EL (cell line): ENCODE data around the gene KLHL15.
"Not testable (repeated sequence)": the region's sequence is repeated elsewhere in the genome, so short reads cannot be mapped to it uniquely, and the experiment has no call there.

ENCODE experiments used
- DNase-seq: peaks from one replicate; pipeline ENCODE4 v3.0.0-alpha.2; 2016

Gene KLHL15

DNA sequence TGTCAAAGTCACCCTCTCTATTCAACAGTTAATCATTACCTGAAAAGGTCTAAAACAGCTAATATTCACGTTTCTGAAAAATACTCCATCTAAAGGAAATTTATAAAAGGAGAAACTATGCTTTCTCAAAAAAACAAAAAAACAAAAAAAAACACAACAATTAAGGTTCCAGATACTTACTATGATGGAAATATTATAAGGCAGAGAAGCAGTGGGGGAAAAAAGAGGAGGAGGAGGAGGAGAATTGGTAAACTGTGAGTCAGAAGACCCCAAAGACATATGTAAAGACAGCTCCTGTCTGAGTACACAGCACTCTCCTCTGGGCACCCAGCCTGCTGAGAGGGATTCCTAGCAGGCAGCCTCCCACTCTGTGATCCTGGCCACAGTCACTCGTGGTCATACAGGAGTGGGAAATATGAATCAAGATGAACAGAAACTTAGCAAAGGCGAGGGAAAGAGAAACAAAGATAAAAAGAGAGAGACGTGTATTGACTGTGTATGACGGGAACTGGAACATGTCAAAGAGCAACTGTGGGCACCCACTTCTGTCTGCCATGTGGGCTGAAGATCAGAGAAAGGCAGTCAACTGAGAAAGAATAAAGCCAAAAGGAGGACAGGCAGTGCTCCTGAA is 12.5 kb downstream of the KLHL15 start:
- no peak for DNase-seq

GRCh38 chrX:24012266-24012665 is 14.7 kb downstream of the KLHL15 start:
- no peak for DNase-seq

DNA sequence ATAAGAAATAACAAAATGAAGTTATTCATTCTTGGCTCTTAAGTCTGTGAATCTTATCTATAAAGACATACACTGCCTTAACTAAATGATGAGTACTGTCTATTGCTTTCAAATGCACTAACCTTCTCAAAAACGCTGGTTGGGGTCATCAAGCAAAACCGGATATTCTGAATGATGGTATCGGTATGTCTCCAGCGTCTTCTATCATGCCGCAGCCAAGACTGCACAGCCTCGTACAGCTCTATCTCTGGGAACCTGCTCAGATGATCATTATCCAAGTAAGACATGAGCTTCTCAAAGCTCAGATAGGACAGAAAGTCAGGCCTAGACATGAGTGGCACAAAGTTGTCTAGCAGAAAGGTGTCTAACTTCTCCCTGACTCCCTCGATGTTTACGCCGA is 21.1 kb downstream of the KLHL15 start:
- no peak for DNase-seq

DNA sequence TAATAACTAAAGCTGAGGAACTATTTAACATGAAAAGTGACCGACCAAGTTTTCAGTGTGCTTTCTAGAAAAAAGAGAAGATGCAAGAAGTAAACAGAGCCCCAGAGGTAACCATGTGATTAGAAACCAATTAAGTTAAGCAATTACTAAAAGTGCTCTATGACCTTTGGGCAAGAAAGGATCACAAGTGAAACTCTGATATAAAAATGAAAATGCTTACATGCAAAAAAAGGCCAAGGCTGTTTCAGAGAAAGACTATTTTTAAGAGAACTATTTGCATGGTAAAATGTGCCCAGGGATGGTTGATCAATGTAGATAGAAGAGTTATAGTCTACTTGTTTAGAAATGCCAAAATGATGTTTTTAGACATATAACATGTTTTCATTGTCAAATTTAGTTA is 22.0 kb downstream of the KLHL15 start:
- no peak for DNase-seq

- no peak for DNase-seq
These were observed 24.2 kb downstream of the KLHL15 start for GRCh38 chrX:24002792-24003191.

- no peak for DNase-seq
These were observed 24.8 kb downstream of the KLHL15 start for GRCh38 chrX:24002167-24002566.

GRCh38 chrX:23999671-24000070 is 27.3 kb downstream of the KLHL15 start:
- no peak for DNase-seq

GRCh38 chrX:23993012-23993633 is 33.9 kb downstream of the KLHL15 start:
- DNase-seq, result no peak

DNA sequence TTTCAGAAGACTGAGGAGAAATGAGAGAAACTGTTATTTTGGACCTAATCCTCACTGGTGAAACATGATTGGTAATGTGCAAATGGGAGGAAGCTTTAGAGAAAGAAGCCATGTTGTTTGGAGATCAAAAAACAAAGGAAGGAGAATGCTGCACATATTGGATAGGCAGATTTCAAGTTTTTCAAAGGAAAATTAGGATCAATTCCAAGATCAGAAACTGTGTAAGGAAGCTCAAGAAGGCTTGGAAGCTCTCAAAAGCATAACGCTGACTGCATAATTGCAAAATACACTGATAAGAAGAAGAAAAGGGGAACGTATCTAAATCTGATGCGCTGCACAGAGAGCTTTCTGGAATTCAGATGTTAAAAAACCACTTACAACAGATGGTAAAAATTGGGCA is 34.6 kb downstream of the KLHL15 start:
- no peak for DNase-seq

GRCh38 chrX:23990455-23990854 is 36.5 kb downstream of the KLHL15 start:
- no peak for DNase-seq

- DNase-seq, result no peak
These were observed 37.3 kb downstream of the KLHL15 start for GRCh38 chrX:23989689-23990088.

DNA sequence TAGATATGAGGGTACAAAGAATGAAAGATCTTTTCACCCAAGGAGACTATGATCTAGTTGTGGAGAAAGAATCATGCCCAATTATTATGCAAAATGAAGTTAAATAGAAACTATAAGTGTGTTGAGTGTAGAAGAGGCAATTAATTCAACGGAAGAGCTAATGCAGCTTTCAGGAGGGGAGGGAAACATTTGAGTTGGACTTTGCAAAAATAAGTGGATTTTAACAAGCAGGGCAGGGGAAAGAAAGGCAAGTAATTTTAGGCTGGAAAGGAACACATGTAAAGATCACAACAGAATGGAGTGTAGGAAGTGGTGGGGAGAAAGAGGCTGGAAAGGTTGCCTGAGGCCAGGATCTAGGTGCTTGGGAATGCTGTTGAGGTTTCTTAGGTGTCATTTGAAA is 44.1 kb downstream of the KLHL15 start:
- no peak for DNase-seq

- no peak for DNase-seq
These were observed 45.3 kb downstream of the KLHL15 start for GRCh38 chrX:23981711-23982110.

DNA sequence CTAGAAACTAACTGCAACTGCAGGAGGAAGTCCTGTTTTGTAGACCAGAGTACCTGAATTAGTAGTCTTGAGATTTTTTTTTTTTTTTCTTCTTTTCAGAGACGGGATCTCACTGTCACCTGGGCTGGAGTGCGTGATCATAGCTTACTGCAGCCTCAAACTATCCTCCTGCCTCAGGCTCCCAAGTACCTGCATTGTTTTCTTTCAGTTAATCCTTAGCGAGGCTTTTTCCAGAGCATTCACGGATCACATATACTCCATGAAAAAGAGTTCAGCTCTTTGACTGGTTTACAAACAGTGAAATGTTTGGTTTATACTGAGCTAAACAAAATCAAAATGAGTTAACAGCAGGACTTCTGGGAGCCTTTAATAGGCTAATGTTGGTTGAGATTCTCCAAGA is 45.8 kb downstream of the KLHL15 start:
- DNase-seq, result no peak

DNA sequence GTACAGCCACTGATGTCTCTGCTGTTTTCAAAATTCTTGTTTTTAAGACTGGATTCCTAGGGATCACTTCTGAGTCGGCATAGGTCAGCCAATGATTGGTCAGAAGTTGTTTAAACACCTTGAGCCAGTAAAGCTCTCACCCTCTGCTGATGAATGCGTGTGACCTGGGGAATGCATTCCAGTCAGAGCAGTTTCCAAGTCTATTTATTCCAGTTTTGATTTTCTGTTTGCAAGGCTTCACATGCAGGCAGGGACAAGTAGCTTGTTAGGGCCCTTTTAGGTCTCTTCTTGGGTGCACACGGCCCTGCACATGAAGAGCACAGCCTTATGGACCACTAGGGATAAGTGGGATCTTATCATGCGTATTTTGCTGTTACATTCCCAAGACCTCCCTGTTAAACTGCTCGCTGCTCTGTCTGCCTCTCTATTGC is 47.0 kb downstream of the KLHL15 start:
- no peak for DNase-seq

- DNase-seq, result no peak
These were observed 48.5 kb downstream of the KLHL15 start for GRCh38 chrX:23978491-23978890.

GRCh38 chrX:23965630-23966029 is 61.4 kb downstream of the KLHL15 start:
- DNase-seq, result not testable (repeated sequence)

GRCh38 chrX:23964191-23964590 is 62.8 kb downstream of the KLHL15 start:
- DNase-seq, result no peak

- DNase-seq, result no peak
These were observed 67.2 kb downstream of the KLHL15 start for GRCh38 chrX:23959781-23960180.

GRCh38 chrX:23954396-23954795 is 72.6 kb downstream of the KLHL15 start:
- no peak for DNase-seq

GRCh38 chrX:23953908-23954269 is 73.1 kb downstream of the KLHL15 start:
- no peak for DNase-seq

DNA sequence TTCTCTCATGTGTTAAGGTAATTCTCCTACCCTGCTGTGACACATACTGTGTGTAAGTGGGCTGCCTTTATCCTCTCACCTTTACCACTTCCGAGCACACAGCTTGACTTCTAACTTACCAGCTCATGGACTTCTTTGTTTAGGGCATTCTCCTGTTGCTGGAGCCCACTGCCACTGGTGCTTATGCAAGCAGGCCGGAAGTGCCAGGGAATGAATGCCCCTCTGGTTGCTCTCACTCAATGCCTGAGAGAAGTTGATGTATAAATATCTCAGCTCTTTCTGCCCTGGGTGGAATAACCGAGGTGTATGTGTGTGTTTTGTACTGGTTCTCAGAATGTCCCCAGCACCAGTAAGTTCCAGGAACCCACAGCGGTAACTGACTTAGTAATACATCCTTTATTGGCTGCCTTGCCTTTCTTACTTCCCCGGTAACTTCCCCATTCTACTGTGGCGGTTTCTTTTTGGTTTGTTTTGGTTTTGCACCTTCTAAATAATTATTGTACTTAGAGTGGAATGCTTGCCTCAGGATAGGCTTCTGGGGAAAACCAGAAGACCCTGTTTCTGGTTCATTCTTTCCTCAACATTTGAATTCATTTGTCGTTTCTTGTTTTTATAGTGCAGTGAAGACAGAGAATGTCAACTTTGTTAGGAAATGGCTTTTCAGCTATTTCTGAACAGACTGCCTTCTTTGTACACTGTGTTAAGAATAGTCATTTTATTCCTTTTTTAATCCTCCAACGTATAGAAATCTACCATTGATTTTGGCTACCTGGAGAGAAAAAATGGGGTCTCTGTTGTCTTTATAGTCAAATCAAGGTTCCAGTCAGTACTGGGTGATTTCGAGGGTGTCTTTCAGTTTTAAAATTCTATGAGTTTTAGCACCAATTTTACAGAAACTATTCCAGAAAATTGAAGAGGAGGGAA is 73.7 kb downstream of the KLHL15 start:
- no peak for DNase-seq

DNA sequence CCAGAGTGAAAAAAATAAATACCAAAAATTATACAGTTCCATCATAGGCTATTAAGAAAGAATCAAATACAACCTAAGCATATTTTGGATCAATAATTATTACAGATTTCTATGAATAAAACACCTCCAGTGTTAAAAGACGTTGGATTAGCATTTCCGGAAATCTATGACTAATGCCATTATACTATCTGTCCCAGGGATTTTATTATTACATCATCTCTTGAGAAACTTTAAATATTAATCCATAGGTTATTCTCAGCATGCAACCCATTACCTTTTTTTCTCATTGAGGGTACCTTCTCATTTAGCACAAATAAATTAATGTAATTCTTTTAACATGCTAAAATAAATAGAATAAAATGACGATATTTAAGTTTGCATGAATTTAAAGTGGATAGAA is 74.6 kb downstream of the KLHL15 start:
- DNase-seq, result no peak

DNA sequence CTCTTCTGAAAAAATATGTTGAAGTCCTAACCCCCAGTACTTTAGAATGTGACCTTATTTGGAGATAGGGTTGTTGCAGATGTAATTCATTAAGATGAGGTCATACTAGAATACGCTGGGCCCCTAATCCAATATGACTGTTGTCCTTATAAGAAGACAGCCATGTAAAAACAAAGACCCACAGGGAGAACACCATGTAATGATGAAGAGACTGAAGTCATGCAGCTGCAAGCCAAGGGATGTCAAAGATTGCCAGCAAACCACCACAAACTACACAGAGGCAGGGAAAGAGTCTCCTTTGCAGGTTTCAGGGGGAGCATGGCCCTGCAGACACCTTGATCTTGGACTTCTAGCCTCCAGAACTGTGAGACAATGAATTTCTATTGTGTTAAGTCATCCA is 81.8 kb downstream of the KLHL15 start:
- no peak for DNase-seq
